CD4-positive, alpha-beta T cell treated with Interferon alpha-2 for 1 hour (primary cell): ENCODE measurements around the gene CHST10.
"Not testable (repeated sequence)": the region's sequence is repeated elsewhere in the genome, so short reads cannot be mapped to it uniquely, and the experiment has no call there.

Source experiments
- DNase-seq, 2 donors: peaks; one replicate each; pipeline ENCODE4 v3.0.0-alpha.2; 2020 to 2022

CHST10 gene

GRCh38 chr2:100391735-100392515 is 25.5 kb downstream of the CHST10 start:
- no peak for DNase-seq

- DNase-seq, result no peak
Measured at GRCh38 chr2:100390001-100390940, 27.2 kb downstream of the CHST10 start.

GRCh38 chr2:100388703-100389102 is 28.8 kb downstream of the CHST10 start:
- DNase-seq, result no peak

- DNase-seq, result no peak
Measured at GRCh38 chr2:100383954-100384353, 33.5 kb downstream of the CHST10 start.

- no peak for DNase-seq
Measured at GRCh38 chr2:100383306-100383705, 34.2 kb downstream of the CHST10 start.

GRCh38 chr2:100381240-100381639 is 36.2 kb downstream of the CHST10 start:
- peak; percentile 58 to 72 for DNase-seq

GRCh38 chr2:100380681-100381080 is 36.8 kb downstream of the CHST10 start:
- DNase-seq, result no peak

GRCh38 chr2:100376836-100377235 is 40.6 kb downstream of the CHST10 start:
- no peak for DNase-seq

GRCh38 chr2:100367163-100367562 is 50.3 kb downstream of the CHST10 start:
- no peak for DNase-seq

GRCh38 chr2:100365434-100365833 is 52.0 kb downstream of the CHST10 start:
- DNase-seq, result no peak

- DNase-seq, result not testable (repeated sequence)
Measured at GRCh38 chr2:100362269-100362668, 55.2 kb downstream of the CHST10 start.

- no peak for DNase-seq
Measured at GRCh38 chr2:100359576-100359975, 57.9 kb downstream of the CHST10 start.

- no peak for DNase-seq
Measured at GRCh38 chr2:100358554-100358953, 58.9 kb downstream of the CHST10 start.

GRCh38 chr2:100352521-100352920 is 64.9 kb downstream of the CHST10 start:
- DNase-seq, result no peak

- DNase-seq, result no peak
Measured at GRCh38 chr2:100350661-100351185, 66.7 kb downstream of the CHST10 start.

GRCh38 chr2:100345144-100345543 is 72.3 kb downstream of the CHST10 start:
- not testable (repeated sequence) for DNase-seq

GRCh38 chr2:100344433-100344832 is 73.0 kb downstream of the CHST10 start:
- DNase-seq, result no peak

- not testable (repeated sequence) for DNase-seq
Measured at GRCh38 chr2:100342466-100342865, 75.0 kb downstream of the CHST10 start.
